OCI-LY7 (cell line): ENCODE measurements around the gene DEFB125. TPM values are rescaled to one million over a fixed set of nuclear protein-coding genes. Genes with fewer than 3 reads are reported as not detected.

Experiments used
- BruUV-seq: library from RNA; stranded (reverse); fragments of 400-500 nt; replicated peaks from 2 replicates; lab custom pipeline; 2021; lab: Mats Ljungman, UMichigan
- CTCF ChIA-PET: fragments of 300-600 bp; sonication (Branson Sonifier 250); formaldehyde crosslinking; loops from one replicate; lab custom pipeline; 2022; ENCODE audit warnings: antibody characterized with exemption; ENCODE audit not compliant: unreplicated experiment; lab: Charles Lee
- POLR2A ChIA-PET: fragments of 300-600 bp; sonication (Branson Sonifier 250); formaldehyde crosslinking; loops from one replicate; lab custom pipeline; 2022; ENCODE audit warnings: antibody characterized with exemption; lab: Charles Lee
- DNase-seq: peaks from one replicate; pipeline ENCODE4 v3.0.0-alpha.2; 2015; ENCODE audit warnings: low spot score
- H2AFZ ChIP-seq: fragments of 200-600 bp; sonication (generic), shearing (Covaris generic); 2 replicates; pipeline ENCODE4 v1.6.1; 2014; ENCODE audit warnings: mild to moderate bottlenecking, antibody characterized with exemption, low read length, moderate library complexity
- H3K27ac ChIP-seq: fragments of 200-600 bp; sonication (generic); 2 replicates; pipeline ENCODE4 v1.5.1; 2014; ENCODE audit warnings: mixed run types, low read depth, mild to moderate bottlenecking, moderate library complexity, low read length, inconsistent platforms; ENCODE audit not compliant: poor library complexity, severe bottlenecking
- H3K36me3 ChIP-seq: fragments of 200-600 bp; sonication (generic); 2 replicates; pipeline ENCODE4 v1.6.1; 2014; ENCODE audit warnings: mild to moderate bottlenecking, antibody characterized with exemption, low read length, moderate library complexity, mixed read lengths; ENCODE audit not compliant: insufficient read depth
- H3K4me1 ChIP-seq: fragments of 200-600 bp; sonication (generic); 2 replicates; pipeline ENCODE4 v1.5.1; 2014; ENCODE audit warnings: mild to moderate bottlenecking, low read length; ENCODE audit not compliant: insufficient read depth, poor library complexity, severe bottlenecking
- H3K4me2 ChIP-seq: fragments of 200-600 bp; sonication (generic); 2 replicates; pipeline ENCODE4 v1.6.1; 2014; ENCODE audit warnings: mild to moderate bottlenecking, low read length
- H3K4me3 ChIP-seq: fragments of 200-600 bp; sonication (generic); 2 replicates; pipeline ENCODE4 v1.5.1; 2014; ENCODE audit warnings: mild to moderate bottlenecking, low read depth, low read length; ENCODE audit not compliant: poor library complexity, severe bottlenecking
- H3K79me2 ChIP-seq: fragments of 200-600 bp; sonication (generic); 2 replicates; pipeline ENCODE4 v1.6.1; 2016; ENCODE audit warnings: low read depth, mild to moderate bottlenecking, low read length, moderate library complexity, mixed read lengths; ENCODE audit not compliant: insufficient read depth
- H3K9me2 ChIP-seq: fragments of 200-600 bp; sonication (generic); 2 replicates; pipeline ENCODE4 v1.6.1; 2016; ENCODE audit warnings: mild to moderate bottlenecking, low read length, mixed read lengths; ENCODE audit not compliant: insufficient read depth
- H3K9me3 ChIP-seq: fragments of 200-600 bp; sonication (generic); 2 replicates; pipeline ENCODE4 v1.6.1; 2014; ENCODE audit warnings: mild to moderate bottlenecking, mixed run types, low read length, mixed read lengths
- H4K20me1 ChIP-seq: fragments of 200-600 bp; sonication (generic); 2 replicates; pipeline ENCODE4 v1.6.1; 2014; ENCODE audit warnings: mild to moderate bottlenecking, antibody characterized with exemption, low read length, moderate library complexity, mixed read lengths; ENCODE audit not compliant: insufficient read depth
- CTCF ChIP-seq: fragments of 200-600 bp; sonication (generic); conservative IDR thresholded peaks from 2 replicates; pipeline ENCODE4 v1.5.1; 2014; ENCODE audit warnings: mild to moderate bottlenecking, antibody characterized with exemption, low read length, moderate library complexity, mixed read lengths
- EZH2phosphoT487 ChIP-seq: fragments of 200-600 bp; sonication (generic); IDR thresholded peaks from 2 replicates; pipeline ENCODE4 v1.6.1; 2018; ENCODE audit warnings: low read depth, borderline replicate concordance, mild to moderate bottlenecking, mixed run types, antibody characterized with exemption, low read length, moderate library complexity, mixed read lengths
- intact Hi-C: fragments of 100-400 bp; cut with micrococcal nuclease; formaldehyde crosslinking; loops from one replicate; pipeline ENCODE4 v1.10.0; 2022; ENCODE audit not compliant: unreplicated experiment
- total RNA-seq, 2 experiments: library from RNA; depleted of rRNA in 1 of 2; stranded (reverse); fragments of >200 nt in 1 of 2; shearing (Covaris generic) in 1 of 2; gene quantifications; 2 replicates each; pipeline ENCODE4 v1.2.3, GENCODE V29; 2014 to 2022

DEFB125 gene
- total RNA-seq, 2 experiments from 2014 or later: not detected

- no peaks in the 10 kb centered on the region for H3K9me2 ChIP-seq
- CTCF ChIA-PET: no interaction called here
- no peaks in the 10 kb centered on the region for H3K36me3 ChIP-seq
- H4K20me1 ChIP-seq: no peaks in the 10 kb centered on the region
- no peak for TF ChIP-seq EZH2phosphoT487
- no peak for TF ChIP-seq CTCF
- no peak for DNase-seq
- no peak overlapping the region for H3K4me2 ChIP-seq
- BruUV-seq: no TSS peak
- intact Hi-C loops: no loop called here
- no peak overlapping the region for H3K27ac ChIP-seq
- no peak overlapping the region for H3K4me3 ChIP-seq
- H2AFZ ChIP-seq: no peak overlapping the region
- H3K79me2 ChIP-seq: no peaks in the 10 kb centered on the region
- H3K9me3 ChIP-seq: no peaks in the 10 kb centered on the region
- H3K4me1 ChIP-seq: no peaks in the 10 kb centered on the region
- POLR2A ChIA-PET: no interaction called here
These were observed 9.1 kb upstream of the DEFB125 start for GRCh38 chr20:78338-78737.

- POLR2A ChIA-PET: no interaction called here
- no peaks in the 10 kb centered on the region for H3K79me2 ChIP-seq
- H2AFZ ChIP-seq: no peak overlapping the region
- H3K4me2 ChIP-seq: no peak overlapping the region
- TF ChIP-seq CTCF (no peak), EZH2phosphoT487 (no peak)
- no peak overlapping the region for H3K27ac ChIP-seq
- no peaks in the 10 kb centered on the region for H3K9me3 ChIP-seq
- DNase-seq: no peak
- BruUV-seq: no TSS peak
- no peaks in the 10 kb centered on the region for H3K4me1 ChIP-seq
- no peaks in the 10 kb centered on the region for H4K20me1 ChIP-seq
- H3K9me2 ChIP-seq: no peaks in the 10 kb centered on the region
- H3K4me3 ChIP-seq: no peak overlapping the region
- intact Hi-C loops: no loop called here
- no peaks in the 10 kb centered on the region for H3K36me3 ChIP-seq
- CTCF ChIA-PET: no interaction called here
These were observed 7.9 kb upstream of the DEFB125 start for GRCh38 chr20:79565-79964.

- H4K20me1 ChIP-seq: no peaks in the 10 kb centered on the region
- no peaks in the 10 kb centered on the region for H3K9me2 ChIP-seq
- H3K9me3 ChIP-seq: peaks cover 5% of the 10 kb centered on the region; the same call in 1 of the 2 replicates
- H3K36me3 ChIP-seq: no peaks in the 10 kb centered on the region
- intact Hi-C loops: no loop called here
- ChIA-PET POLR2A (no interaction called here), CTCF (no interaction called here)
- no peak for DNase-seq
- H3K79me2 ChIP-seq: no peaks in the 10 kb centered on the region
- TF ChIP-seq EZH2phosphoT487: no peak
- no peak for TF ChIP-seq CTCF
- no peaks in the 10 kb centered on the region for H3K4me1 ChIP-seq
- no peak overlapping the region for H2AFZ ChIP-seq
- H3K27ac ChIP-seq: no peak overlapping the region
- no TSS peak for BruUV-seq
- no peak overlapping the region for H3K4me3 ChIP-seq
- H3K4me2 ChIP-seq: no peak overlapping the region
These were observed 3.2 kb downstream of the DEFB125 start for GRCh38 chr20:90651-91050.
